ENCODE measurements around the gene ZNF660. TPM values are rescaled to one million over a fixed set of nuclear protein-coding genes. Genes with fewer than 3 reads are reported as not detected.
"Not testable (repeated sequence)": the region's sequence is repeated elsewhere in the genome, so short reads cannot be mapped to it uniquely, and the experiment has no call there.

ZNF660 gene
- 1 to 10 TPM; 1.4 to 3.5 (median 1.8) TPM for total RNA-seq

DNA sequence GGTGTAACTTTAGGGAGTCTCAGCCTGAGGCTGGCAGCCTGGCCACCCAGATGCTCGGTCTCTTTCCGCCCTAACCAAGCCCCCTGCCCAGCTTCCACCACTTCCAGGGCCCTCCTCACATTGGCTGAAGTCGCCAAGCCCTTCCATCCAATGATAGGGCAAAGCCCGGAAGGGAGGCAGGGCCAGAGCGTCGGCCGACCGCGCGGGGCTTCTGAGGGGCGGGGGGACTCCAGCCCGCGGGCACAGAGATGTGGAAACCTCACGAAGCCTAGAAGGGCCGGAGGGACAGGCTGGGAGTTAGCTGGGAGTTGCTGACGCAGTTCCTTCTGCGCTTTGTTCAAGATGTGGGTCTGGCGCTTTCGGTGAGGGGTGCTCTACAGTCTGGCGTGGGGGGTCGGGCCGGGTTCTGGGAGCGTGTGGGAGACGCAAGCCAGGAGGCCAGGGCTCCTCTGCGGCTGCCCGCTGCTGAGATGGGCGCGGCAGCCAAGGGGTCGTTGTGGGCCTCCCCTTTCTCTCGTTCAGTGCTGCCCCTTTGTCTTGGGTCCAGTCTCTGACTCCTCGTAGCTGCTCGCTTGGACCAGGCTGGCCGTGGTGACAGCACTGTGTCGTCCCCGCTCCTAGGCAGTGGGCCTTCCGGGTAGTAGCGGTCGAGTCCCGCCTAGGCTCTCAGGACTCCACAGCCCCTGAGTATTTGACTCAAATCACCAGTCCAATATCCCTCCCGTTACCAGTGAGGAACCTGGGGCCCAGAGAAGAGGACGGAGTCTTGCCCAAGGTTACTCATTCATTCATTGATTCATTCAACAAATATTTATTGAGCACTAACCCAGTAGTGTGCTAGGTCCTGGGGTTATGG lies at the start of gene ZNF660:
Gene ZNF660, plus strand, starts transcription at position 319 of the 856 bp plus-strand sequence. CDS start 9,230 bp downstream, outside the sequence.
- no peak for TF ChIP-seq CTCF (IDR thresholded peaks at IDR 0.05)
- DNase-seq (ENCODE audit: low spot score) (no peak), ATAC-seq (ENCODE audit: low FRiP score) (peak; percentile 90)

DNA sequence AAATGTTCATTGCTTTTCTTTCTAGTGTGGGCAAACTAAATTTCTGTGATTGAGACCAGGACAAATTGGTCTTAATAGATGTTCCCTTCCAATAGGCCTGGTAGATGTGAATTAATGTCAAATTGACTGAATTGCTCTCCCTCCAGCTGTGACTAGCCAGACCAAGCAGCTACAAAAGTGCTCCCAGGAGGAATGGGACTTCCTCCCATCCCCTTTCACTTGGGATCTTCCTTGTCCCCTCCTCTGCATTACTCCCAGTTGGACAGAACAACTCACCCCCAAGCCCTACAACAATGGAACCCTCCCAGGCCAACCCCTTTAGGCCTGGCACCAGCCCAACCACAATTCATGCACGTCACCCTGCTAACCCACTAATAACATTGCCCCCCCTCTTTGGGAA lies 49.4 kb upstream of the ZNF660 start:
- DNase-seq (ENCODE audit: low spot score) (no peak), ATAC-seq (ENCODE audit: low FRiP score) (no peak)
- no peak for TF ChIP-seq CTCF (IDR thresholded peaks at IDR 0.05)

GRCh38 chr3:44544811-44545210 lies 40.0 kb upstream of the ZNF660 start:
- not testable (repeated sequence) for ATAC-seq (ENCODE audit: low FRiP score)

GRCh38 chr3:44554626-44555592 lies 29.9 kb upstream of the ZNF660 start, which contains the start of gene ZKSCAN7:
Gene ZKSCAN7 (plus strand): TSS chr3:44555193. CDS start chr3:44557048, 1,855 bp downstream.
- peak; percentile 56 for ATAC-seq (ENCODE audit: low FRiP score)
- peak; percentile 27 for DNase-seq (ENCODE audit: low spot score)
- no peak for TF ChIP-seq CTCF (IDR thresholded peaks at IDR 0.05)

More at GRCh38 chr3:44544811-44545210, 40.0 kb upstream of the ZNF660 start:
- not testable (repeated sequence) for DNase-seq (ENCODE audit: low spot score)

GRCh38 chr3:44555723-44556122 lies 29.0 kb upstream of the ZNF660 start:
- no peak for ATAC-seq (ENCODE audit: low FRiP score)
- no peak for DNase-seq (ENCODE audit: low spot score)
- TF ChIP-seq CTCF (IDR thresholded peaks at IDR 0.05) = no peak

GRCh38 chr3:44557074-44557473 lies 27.7 kb upstream of the ZNF660 start:
- DNase-seq (ENCODE audit: low spot score) (no peak), ATAC-seq (ENCODE audit: low FRiP score) (no peak)
- TF ChIP-seq CTCF (IDR thresholded peaks at IDR 0.05) = no peak

DNA sequence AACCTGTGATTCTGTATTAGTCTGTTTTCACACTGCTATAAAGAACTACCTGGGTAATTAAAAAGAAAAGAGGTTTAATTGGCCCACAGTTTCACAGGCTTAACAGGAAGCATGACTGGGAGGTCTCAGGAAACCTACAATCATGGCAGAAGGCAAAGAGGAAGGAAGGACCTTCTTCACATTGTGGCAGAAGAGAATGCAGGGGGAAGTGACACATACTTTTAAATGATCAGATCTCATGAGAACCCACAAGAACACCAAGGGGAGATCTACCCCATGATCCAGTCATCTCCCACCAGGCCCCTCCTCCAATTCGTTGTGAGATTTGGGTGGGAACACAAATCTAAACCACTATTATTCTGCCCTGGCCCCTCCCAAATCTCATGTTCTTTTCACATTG lies 23.7 kb upstream of the ZNF660 start:
- TF ChIP-seq CTCF (IDR thresholded peaks at IDR 0.05) = no peak
- no peak for ATAC-seq (ENCODE audit: low FRiP score)
- DNase-seq (ENCODE audit: low spot score) = no peak
